GM12864 (cell line): ENCODE results near the gene DCBLD2.

Experiments
- DNase-seq: peaks from one replicate; pipeline ENCODE4 v3.0.0-alpha.2; 2011; ENCODE audit warnings: low read depth
- H3K4me3 ChIP-seq: 2 replicates; pipeline ENCODE4 v1.5.1; 2011; ENCODE audit warnings: mild to moderate bottlenecking, low read depth, low read length, control low read depth
- CTCF ChIP-seq: IDR thresholded peaks from 2 replicates; pipeline ENCODE4 v1.5.1; 2011; ENCODE audit warnings: low read depth, mild to moderate bottlenecking, moderate library complexity, low read length, control low read depth, inconsistent platforms; ENCODE audit errors: missing control alignments

The DCBLD2 gene

GRCh38 chr3:98901392-98902350 is at the start of gene DCBLD2:
Gene DCBLD2, minus strand, starts transcription at chr3:98901695. Its CDS starts 369 bp downstream, at chr3:98901326.
- peak; percentile 95 for DNase-seq
- TF ChIP-seq CTCF = no peak
- H3K4me3 ChIP-seq = peak within 1 kb of the TSS; percentile 95

GRCh38 chr3:98945666-98946065 is 44.2 kb upstream of the DCBLD2 start:
- no peak for TF ChIP-seq CTCF

GRCh38 chr3:98945101-98945524 is 43.6 kb upstream of the DCBLD2 start:
- TF ChIP-seq CTCF = no peak
- no peak overlapping the region for H3K4me3 ChIP-seq
- no peak for DNase-seq

More at GRCh38 chr3:98945666-98946065, 44.2 kb upstream of the DCBLD2 start:
- H3K4me3 ChIP-seq = no peak overlapping the region
- DNase-seq = no peak

- no peak for TF ChIP-seq CTCF
- DNase-seq = no peak
- H3K4me3 ChIP-seq = no peak overlapping the region
These were observed 28.9 kb upstream of the DCBLD2 start for GRCh38 chr3:98930413-98930812.

- no peak for TF ChIP-seq CTCF
- no peak for DNase-seq
- H3K4me3 ChIP-seq = no peak overlapping the region
These were observed 20.5 kb upstream of the DCBLD2 start for GRCh38 chr3:98921957-98922356.

GRCh38 chr3:98920166-98920565 is 18.7 kb upstream of the DCBLD2 start:
- DNase-seq = no peak
- TF ChIP-seq CTCF = no peak
- no peak overlapping the region for H3K4me3 ChIP-seq
